ENCODE results near the gene PPP3CA.
"Not testable (repeated sequence)": the region's sequence is repeated elsewhere in the genome, so short reads cannot be mapped to it uniquely, and the experiment has no call there.

The PPP3CA gene

DNA sequence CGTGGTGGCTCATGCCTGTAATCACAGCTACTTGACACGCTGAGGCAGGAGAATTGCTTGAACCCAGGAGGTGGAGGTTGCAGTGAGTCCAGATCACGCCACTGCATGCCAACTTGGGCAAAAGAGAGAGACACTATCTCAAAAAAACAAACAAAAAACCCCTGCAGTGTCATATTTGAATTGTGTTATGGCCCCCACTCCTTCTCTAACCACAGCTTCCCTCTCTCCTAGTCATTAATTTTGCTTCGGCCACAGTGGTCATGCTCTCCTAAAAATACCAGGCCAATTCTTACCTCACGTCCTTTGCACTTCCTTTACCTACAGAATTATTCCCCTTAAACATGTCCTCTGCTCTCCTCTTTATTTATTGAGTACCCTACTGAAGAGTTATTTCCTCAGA is 206.1 kb downstream of the PPP3CA start:
- no peak for DNase-seq (ENCODE audit: low read depth)

GRCh38 chr4:101140228-101140627 is 207.1 kb downstream of the PPP3CA start:
- no peak for DNase-seq (ENCODE audit: low read depth)

- no peak for DNase-seq (ENCODE audit: low read depth)
Measured at GRCh38 chr4:101136373-101137370, 210.7 kb downstream of the PPP3CA start.

- DNase-seq (ENCODE audit: low read depth), result no peak
Measured at GRCh38 chr4:101135371-101136010, 211.8 kb downstream of the PPP3CA start.

- DNase-seq (ENCODE audit: low read depth), result not testable (repeated sequence)
Measured at GRCh38 chr4:101131058-101131457, 216.3 kb downstream of the PPP3CA start.

GRCh38 chr4:101128898-101129297 is 218.4 kb downstream of the PPP3CA start:
- DNase-seq (ENCODE audit: low read depth), result not testable (repeated sequence)

DNA sequence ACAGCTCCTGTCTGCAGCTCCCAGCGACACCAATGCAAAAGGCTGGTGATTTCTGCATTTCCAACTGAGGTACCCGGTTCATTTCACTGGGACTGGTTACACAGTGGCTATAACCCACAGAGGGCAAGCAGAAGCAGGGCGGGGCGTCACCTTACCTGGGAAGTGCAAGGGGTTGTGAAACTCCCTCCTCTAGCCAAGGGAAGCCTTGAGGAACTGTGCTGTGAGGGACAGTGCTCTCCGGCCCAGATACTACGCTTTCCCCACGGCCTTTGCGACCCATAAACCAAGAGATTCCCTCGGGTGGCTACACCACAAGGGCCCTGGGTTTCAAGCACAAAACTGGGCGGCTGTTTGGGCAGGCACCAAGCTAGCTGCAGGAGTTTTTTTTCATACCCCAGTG is 218.9 kb downstream of the PPP3CA start:
- no peak for DNase-seq (ENCODE audit: low read depth)

- DNase-seq (ENCODE audit: low read depth), result no peak
Measured at GRCh38 chr4:101127176-101127790, 220.0 kb downstream of the PPP3CA start.

- DNase-seq (ENCODE audit: low read depth), result peak; percentile 6
Measured at GRCh38 chr4:101126059-101126458, 221.3 kb downstream of the PPP3CA start.

DNA sequence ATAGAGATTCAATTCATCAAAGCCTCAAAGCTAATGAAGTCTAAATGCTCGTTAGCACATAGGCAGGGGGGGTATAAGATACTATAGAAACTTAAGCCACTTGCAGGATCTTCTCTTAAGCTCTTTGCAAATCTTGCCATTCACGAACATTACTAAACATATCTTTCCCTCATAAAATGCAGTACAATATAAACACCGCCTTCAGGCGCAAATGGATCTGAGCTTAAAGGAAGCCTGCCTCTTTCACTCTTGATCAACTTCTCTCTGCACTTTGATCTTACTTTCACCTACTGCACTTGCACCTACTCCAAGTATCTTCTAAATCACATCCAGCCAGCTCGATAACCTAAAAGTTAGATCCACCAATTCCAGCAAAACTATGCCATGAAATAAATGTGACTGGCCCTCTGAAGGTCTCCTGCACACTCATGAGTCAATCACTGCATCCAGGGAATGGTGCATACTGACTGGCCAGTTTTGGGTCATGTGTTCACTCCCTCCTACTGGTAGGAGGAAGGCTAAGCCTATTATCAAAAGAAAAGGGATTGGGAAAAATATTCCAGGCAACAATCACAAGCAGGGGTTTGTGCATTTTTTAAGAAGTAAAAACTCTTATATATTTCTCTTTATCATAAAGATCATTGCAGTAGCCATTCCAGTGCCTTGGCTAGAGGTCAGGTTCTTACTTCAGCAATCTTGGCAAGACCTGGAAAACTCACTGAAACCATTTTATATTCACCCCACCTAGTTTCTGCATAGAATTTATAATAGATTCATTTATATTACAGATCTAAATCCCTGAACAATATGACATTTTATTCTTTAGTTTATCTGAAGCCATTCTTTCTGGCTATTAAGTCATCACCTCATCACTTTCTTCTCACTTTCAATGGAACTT is 222.0 kb downstream of the PPP3CA start:
- no peak for DNase-seq (ENCODE audit: low read depth)

- DNase-seq (ENCODE audit: low read depth), result no peak
Measured at GRCh38 chr4:101123231-101123630, 224.1 kb downstream of the PPP3CA start.

DNA sequence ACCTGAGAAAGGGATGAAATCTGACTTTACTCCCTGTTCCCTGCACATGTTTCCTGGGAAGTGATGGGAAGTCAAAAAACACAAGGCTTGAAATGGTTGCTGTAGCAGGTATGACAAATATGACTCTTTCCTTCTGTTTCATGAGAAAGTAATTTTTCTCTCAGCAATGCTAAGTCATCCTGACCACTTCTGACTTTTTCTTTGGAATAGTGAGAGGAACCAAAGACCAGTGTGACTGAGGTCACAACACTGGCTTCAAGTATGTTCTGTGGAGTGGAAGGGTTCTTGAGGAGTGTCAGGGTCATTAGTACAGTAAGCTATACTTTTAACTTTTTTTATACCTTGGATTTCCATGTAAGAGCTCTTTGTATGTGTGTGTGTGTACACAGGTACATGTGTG is 225.3 kb downstream of the PPP3CA start:
- no peak for DNase-seq (ENCODE audit: low read depth)

GRCh38 chr4:101119141-101119540 is 228.2 kb downstream of the PPP3CA start:
- no peak for DNase-seq (ENCODE audit: low read depth)

GRCh38 chr4:101118617-101119016 is 228.7 kb downstream of the PPP3CA start:
- DNase-seq (ENCODE audit: low read depth), result no peak

DNA sequence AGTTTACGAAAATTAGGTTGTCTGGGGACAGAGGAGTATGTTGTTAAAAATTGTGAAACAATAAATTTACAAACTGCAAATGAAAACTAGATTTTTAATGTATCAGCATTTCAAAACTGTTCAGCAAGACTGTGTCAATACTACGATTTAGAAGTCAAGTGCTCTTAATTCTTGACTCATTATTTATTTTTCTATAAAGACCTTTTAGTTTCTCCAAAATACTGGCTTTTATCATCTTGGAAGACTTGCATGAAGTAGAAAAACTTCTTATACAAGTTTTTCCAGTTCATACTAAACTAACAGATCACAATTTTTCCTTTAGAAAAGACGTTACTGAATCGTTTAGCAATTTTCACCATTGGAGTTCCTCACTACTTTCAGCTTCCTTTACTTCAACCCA is 231.4 kb downstream of the PPP3CA start:
- DNase-seq (ENCODE audit: low read depth), result no peak

DNA sequence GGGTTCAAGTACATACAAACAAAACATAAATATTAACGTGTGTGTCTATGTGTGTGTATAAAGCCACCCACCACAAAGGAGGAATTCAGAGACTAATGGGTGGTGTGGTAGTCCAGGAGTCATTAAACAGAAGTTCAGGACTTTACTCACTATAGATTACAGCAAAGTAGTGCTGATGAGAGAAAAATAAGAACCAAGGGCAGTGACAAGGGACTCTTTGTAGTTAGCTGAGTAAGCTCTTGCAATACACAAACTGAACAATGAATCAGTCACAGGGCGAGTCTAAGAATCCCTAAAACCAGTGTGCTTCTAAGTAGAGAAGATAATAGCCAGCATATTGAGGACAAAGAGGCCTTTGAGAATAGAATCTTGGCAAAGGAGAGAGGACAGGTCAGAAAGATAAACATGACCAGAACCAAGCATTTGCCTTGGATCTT is 232.4 kb downstream of the PPP3CA start:
- DNase-seq (ENCODE audit: low read depth), result no peak

- no peak for DNase-seq (ENCODE audit: low read depth)
Measured at GRCh38 chr4:101104312-101105052, 242.8 kb downstream of the PPP3CA start.

DNA sequence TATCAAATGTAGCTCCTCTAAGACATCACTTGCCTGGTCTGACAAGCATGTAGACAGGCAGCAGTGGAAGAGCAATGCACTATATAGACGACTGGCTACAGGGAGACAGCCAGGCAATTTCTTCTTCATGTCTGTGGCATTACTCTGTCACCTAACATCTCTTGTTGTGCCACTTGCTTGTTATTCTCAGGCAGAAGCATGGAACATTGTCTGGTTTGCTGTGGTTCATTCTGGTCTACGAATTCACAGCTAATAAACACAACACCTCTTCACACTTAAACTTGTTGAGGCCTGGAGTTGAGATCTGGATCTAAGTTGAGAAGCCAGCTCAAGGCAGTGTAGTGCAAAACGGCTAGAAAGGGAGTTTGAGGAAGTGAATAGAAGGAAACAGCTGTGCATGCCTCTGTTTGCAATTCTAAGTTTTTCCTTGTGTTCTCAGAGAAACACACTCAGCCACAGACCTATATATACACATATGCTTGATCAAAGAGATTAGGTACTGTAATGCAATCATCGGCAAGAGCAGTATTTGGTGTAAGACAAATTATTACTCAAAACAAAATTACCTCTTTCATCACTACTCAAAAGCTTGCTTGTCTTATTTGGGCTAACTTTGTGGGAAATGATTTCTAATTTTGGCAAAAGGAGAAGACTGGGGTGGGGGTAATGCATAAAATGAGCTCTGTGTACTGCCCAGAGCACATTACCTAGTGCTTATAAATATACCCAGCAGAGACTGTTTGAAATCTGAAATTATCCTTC is 243.8 kb downstream of the PPP3CA start:
- no peak for DNase-seq (ENCODE audit: low read depth)

DNA sequence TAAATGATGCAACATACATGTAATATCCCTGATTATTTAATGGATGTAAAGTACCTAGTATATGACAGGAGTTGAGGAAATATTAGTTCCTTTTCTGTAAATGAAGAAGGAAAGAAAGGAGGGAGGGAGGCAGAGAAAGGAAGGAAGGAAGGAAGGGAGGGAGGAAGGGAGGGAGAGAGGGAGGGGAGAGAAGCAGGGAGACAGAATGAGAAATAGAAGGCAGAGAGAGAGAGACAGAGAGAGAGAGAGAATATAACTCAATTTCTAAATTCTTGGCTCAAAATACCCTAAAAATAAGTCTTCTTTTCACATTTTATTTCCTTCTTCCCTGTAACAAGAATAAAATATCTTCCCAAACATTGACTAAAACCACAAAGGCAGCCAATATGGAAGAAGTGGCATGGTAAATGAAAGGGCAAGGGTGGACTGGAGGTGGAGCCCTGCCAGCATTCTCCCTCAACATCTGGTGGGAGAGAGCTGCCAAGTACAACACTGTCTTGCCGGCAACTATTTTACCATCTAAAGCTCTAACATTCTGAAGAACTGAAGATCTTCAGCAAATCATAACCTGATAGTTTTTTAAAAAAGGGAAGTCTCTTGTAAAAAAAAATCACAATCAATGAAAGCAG is 245.1 kb downstream of the PPP3CA start:
- DNase-seq (ENCODE audit: low read depth), result peak; percentile 2

GRCh38 chr4:101101072-101101471 is 246.3 kb downstream of the PPP3CA start:
- no peak for DNase-seq (ENCODE audit: low read depth)

All from HS-5 (cell line).